HepG2 (cell line): ENCODE results near the gene CDC23. TPM values are rescaled to one million over a fixed set of nuclear protein-coding genes. Genes with fewer than 3 reads are reported as not detected.

Experiments used
- CBFB ChIP-seq: sonication (generic); formaldehyde crosslinking; IDR thresholded peaks from 2 replicates; pipeline ENCODE4 v1.4.0; 2020; ENCODE audit warnings: missing genetic modification reagents
- ERF ChIP-seq: IDR thresholded peaks from 2 replicates; pipeline ENCODE4 v1.6.1; 2018; ENCODE audit warnings: missing biosample characterization, missing genetic modification reagents
- FOXM1 ChIP-seq: sonication (generic); formaldehyde crosslinking; IDR thresholded peaks from 2 replicates; pipeline ENCODE4 v1.5.0; 2020; ENCODE audit warnings: missing genetic modification reagents
- MEF2D ChIP-seq: sonication (generic); formaldehyde crosslinking; IDR thresholded peaks from 2 replicates; pipeline ENCODE4 v1.5.1; 2020; ENCODE audit warnings: mild to moderate bottlenecking, missing genetic modification reagents
- MXD4 ChIP-seq: IDR thresholded peaks from 2 replicates; pipeline ENCODE4 v1.6.1; 2016; ENCODE audit warnings: mild to moderate bottlenecking, missing biosample characterization, missing genetic modification reagents
- PHF20 ChIP-seq: sonication (generic); formaldehyde crosslinking; IDR thresholded peaks from 2 replicates; pipeline ENCODE4 v1.5.0; 2020; ENCODE audit warnings: mild to moderate bottlenecking, missing genetic modification reagents
- SMAD9 ChIP-seq: sonication (generic); formaldehyde crosslinking; IDR thresholded peaks from 2 replicates; pipeline ENCODE4 v1.5.1; 2020; ENCODE audit warnings: mild to moderate bottlenecking, missing genetic modification reagents
- SRSF4 ChIP-seq: fragments of 200-400 bp; formaldehyde crosslinking; IDR thresholded peaks from one replicate; pipeline ENCODE4 v1.6.1; 2018; ENCODE audit warnings: mild to moderate bottlenecking, low read depth, low read length, moderate library complexity; ENCODE audit not compliant: poor library complexity, severe bottlenecking
- ZNF124 ChIP-seq: sonication (generic); formaldehyde crosslinking; IDR thresholded peaks from 2 replicates; pipeline ENCODE4 v1.4.0; 2020; ENCODE audit warnings: missing genetic modification reagents
- ZNF329 ChIP-seq: sonication (generic); formaldehyde crosslinking; IDR thresholded peaks from 2 replicates; pipeline ENCODE4 v1.9.0; 2021; ENCODE audit warnings: low read depth, mild to moderate bottlenecking, missing genetic modification reagents
- ZNF589 ChIP-seq: sonication (generic); formaldehyde crosslinking; conservative IDR thresholded peaks from 2 replicates; pipeline ENCODE4 v1.8.0; 2022; ENCODE audit warnings: mild to moderate bottlenecking, moderate library complexity, missing genetic modification reagents
- ZNF720 ChIP-seq: sonication (generic); formaldehyde crosslinking; IDR thresholded peaks from 2 replicates; pipeline ENCODE4 v1.4.0; 2020; ENCODE audit warnings: missing genetic modification reagents
- ZNF766 ChIP-seq: sonication (generic); formaldehyde crosslinking; IDR thresholded peaks from 2 replicates; pipeline ENCODE4 v1.5.0; 2020; ENCODE audit warnings: missing genetic modification reagents, borderline replicate concordance
- ZNF781 ChIP-seq: sonication (generic); formaldehyde crosslinking; IDR thresholded peaks from 2 replicates; pipeline ENCODE4 v1.5.1; 2020; ENCODE audit warnings: borderline replicate concordance, mild to moderate bottlenecking, missing genetic modification reagents; ENCODE audit errors: not compliant biosample characterization
- ZNF839 ChIP-seq: sonication (generic); formaldehyde crosslinking; IDR thresholded peaks from 2 replicates; pipeline ENCODE4 v1.4.0; 2020; ENCODE audit warnings: missing genetic modification reagents, mild to moderate bottlenecking, borderline replicate concordance
- ZSCAN30 ChIP-seq: sonication (generic); formaldehyde crosslinking; IDR thresholded peaks from 2 replicates; pipeline ENCODE4 v1.5.0; 2020; ENCODE audit warnings: mild to moderate bottlenecking, missing genetic modification reagents
- polyA plus RNA-seq, 8 experiments: library from polyadenylated mRNA; depleted of rRNA in 3 of 8; stranded (reverse) in 7 of 8; unstranded in 1 of 8; fragments of >200 nt; fragmentation: Illumina TruSeq in 4 of 8; extraction: Trizol in 4 of 8; gene quantifications; 2 replicates each; pipeline versions ENCODE4 v1.2.1 to v1.2.3, GENCODE V29; 2011 to 2016; ENCODE audit warnings: low read depth in 4 of 8, missing spikeins in 1 of 8, mixed read lengths in 1 of 8; ENCODE audit not compliant: insufficient read depth in 1 of 8
- total RNA-seq, 5 experiments: library from RNA; depleted of rRNA; stranded (reverse); fragments of >200 nt; fragmentation: Illumina TruSeq; extraction: Trizol; gene quantifications; 2 replicates each; pipeline ENCODE4 v1.2.3, GENCODE V29; 2016; ENCODE audit warnings: low read depth in 1 of 5
- TF ChIP-seq, protein P1 (sequence below): IDR thresholded peaks from 2 replicates; pipeline ENCODE4 v1.6.1; 2016
- TF ChIP-seq, protein P2 (sequence below): sonication (generic); formaldehyde crosslinking; IDR thresholded peaks from 2 replicates; pipeline ENCODE4 v1.4.0; 2020; ENCODE audit warnings: missing genetic modification reagents
- TF ChIP-seq, protein P3 (sequence below): sonication (generic); formaldehyde crosslinking; IDR thresholded peaks from 2 replicates; pipeline ENCODE4 v1.4.0; 2020; ENCODE audit warnings: missing genetic modification reagents
- TF ChIP-seq, protein P4 (sequence below): IDR thresholded peaks from 2 replicates; pipeline ENCODE4 v1.6.1; 2018; ENCODE audit warnings: missing genetic modification reagents
- TF ChIP-seq, protein P5 (sequence below): sonication (generic); formaldehyde crosslinking; IDR thresholded peaks from 2 replicates; pipeline ENCODE4 v1.9.0; 2022; ENCODE audit warnings: missing genetic modification reagents, mild to moderate bottlenecking, borderline replicate concordance
- TF ChIP-seq, protein P6 (sequence below): IDR thresholded peaks from 2 replicates; pipeline ENCODE4 v1.6.1; 2016; ENCODE audit warnings: missing genetic modification reagents, missing compliant biosample characterization

The CDC23 gene
- total and polyA plus RNA-seq, 2 of the 13 experiments (the other 11 are each of a cell fraction or from before 2014, with no cell fraction given): 38.3 to 47.7 TPM

DNA sequence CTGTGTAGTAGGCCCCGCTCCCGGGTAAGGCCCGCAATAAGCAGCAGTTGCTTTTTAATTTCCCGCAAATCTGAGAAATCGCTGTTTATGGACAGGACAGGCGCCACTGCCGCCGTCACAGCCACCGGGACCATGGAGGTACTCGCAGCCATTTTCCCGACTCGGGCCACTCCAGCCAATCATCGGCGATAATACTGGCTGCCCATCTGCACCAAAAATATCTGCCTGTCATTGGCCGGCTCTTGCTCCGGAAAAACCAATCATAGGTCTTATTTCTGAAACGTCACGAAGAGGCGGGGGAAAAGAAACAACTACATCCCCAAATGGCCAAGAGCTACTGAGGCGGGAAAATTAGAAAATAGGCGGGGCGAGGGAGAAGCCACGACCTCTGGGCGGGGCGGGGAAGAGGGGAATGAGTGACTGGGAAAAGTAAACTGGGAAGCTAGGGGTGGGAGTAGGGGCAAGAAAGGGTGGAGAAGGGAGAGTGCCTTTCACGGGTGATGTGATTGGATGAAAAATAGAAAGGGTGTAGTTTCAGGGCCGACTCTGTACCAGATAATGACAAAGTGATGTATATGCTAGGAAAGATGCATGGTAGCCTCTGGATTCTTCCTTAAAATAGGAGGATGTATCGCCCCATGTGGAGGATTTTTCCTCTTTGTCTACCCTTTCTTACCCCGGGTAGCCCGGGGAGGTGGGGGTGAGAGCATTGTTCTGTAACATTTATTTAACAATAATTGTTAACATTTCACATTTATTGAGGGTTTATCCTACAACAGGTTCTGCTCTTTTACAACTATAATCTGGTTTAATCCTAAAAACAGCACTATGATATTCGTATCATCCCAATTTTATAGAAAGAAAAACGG, at the start of gene CDC23 (continued):
- TF ChIP-seq, protein P1, sequence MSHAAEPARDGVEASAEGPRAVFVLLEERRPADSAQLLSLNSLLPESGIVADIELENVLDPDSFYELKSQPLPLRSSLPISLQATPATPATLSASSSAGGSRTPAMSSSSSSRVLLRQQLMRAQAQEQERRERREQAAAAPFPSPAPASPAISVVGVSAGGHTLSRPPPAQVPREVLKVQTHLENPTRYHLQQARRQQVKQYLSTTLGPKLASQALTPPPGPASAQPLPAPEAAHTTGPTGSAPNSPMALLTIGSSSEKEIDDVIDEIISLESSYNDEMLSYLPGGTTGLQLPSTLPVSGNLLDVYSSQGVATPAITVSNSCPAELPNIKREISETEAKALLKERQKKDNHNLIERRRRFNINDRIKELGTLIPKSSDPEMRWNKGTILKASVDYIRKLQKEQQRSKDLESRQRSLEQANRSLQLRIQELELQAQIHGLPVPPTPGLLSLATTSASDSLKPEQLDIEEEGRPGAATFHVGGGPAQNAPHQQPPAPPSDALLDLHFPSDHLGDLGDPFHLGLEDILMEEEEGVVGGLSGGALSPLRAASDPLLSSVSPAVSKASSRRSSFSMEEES (CRISPR knock-in tag): no peak
- TF ChIP-seq MEF2D: 0 out of 2 replicates have a peak, but pooled peaks have one; percentile 22
- no peak for TF ChIP-seq ZNF124 (CRISPR knock-in tag)
- no peak for TF ChIP-seq ZNF329 (CRISPR knock-in tag)
- TF ChIP-seq, protein P2, sequence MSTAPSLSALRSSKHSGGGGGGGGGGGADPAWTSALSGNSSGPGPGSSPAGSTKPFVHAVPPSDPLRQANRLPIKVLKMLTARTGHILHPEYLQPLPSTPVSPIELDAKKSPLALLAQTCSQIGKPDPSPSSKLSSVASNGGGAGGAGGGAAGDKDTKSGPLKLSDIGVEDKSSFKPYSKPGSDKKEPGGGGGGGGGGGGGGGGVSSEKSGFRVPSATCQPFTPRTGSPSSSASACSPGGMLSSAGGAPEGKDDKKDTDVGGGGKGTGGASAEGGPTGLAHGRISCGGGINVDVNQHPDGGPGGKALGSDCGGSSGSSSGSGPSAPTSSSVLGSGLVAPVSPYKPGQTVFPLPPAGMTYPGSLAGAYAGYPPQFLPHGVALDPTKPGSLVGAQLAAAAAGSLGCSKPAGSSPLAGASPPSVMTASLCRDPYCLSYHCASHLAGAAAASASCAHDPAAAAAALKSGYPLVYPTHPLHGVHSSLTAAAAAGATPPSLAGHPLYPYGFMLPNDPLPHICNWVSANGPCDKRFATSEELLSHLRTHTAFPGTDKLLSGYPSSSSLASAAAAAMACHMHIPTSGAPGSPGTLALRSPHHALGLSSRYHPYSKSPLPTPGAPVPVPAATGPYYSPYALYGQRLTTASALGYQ (CRISPR knock-in tag): no peak
- TF ChIP-seq ZNF766 (CRISPR knock-in tag): no peak
- no peak for TF ChIP-seq FOXM1
- TF ChIP-seq, protein P3, sequence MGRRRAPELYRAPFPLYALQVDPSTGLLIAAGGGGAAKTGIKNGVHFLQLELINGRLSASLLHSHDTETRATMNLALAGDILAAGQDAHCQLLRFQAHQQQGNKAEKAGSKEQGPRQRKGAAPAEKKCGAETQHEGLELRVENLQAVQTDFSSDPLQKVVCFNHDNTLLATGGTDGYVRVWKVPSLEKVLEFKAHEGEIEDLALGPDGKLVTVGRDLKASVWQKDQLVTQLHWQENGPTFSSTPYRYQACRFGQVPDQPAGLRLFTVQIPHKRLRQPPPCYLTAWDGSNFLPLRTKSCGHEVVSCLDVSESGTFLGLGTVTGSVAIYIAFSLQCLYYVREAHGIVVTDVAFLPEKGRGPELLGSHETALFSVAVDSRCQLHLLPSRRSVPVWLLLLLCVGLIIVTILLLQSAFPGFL (CRISPR knock-in tag): no peak
- TF ChIP-seq, protein P4, sequence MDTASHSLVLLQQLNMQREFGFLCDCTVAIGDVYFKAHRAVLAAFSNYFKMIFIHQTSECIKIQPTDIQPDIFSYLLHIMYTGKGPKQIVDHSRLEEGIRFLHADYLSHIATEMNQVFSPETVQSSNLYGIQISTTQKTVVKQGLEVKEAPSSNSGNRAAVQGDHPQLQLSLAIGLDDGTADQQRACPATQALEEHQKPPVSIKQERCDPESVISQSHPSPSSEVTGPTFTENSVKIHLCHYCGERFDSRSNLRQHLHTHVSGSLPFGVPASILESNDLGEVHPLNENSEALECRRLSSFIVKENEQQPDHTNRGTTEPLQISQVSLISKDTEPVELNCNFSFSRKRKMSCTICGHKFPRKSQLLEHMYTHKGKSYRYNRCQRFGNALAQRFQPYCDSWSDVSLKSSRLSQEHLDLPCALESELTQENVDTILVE (CRISPR knock-in tag): no peak; the same call in 1 of the 2 replicates
- TF ChIP-seq MXD4 (CRISPR knock-in tag): peak; percentile 80
- TF ChIP-seq SRSF4: no peak
- TF ChIP-seq, protein P5, sequence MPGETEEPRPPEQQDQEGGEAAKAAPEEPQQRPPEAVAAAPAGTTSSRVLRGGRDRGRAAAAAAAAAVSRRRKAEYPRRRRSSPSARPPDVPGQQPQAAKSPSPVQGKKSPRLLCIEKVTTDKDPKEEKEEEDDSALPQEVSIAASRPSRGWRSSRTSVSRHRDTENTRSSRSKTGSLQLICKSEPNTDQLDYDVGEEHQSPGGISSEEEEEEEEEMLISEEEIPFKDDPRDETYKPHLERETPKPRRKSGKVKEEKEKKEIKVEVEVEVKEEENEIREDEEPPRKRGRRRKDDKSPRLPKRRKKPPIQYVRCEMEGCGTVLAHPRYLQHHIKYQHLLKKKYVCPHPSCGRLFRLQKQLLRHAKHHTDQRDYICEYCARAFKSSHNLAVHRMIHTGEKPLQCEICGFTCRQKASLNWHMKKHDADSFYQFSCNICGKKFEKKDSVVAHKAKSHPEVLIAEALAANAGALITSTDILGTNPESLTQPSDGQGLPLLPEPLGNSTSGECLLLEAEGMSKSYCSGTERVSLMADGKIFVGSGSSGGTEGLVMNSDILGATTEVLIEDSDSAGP (CRISPR knock-in tag): peak; percentile 65; the same call in 1 of the 2 replicates
- TF ChIP-seq ZNF781: peak; percentile 64
- peak; percentile 89 for TF ChIP-seq PHF20 (CRISPR knock-in tag)
- peak; percentile 43; the same call in 1 of the 2 replicates for TF ChIP-seq SMAD9
- peak; percentile 44; the same call in 1 of the 2 replicates for TF ChIP-seq ZNF839
- no peak for TF ChIP-seq ERF
- TF ChIP-seq, protein P6, sequence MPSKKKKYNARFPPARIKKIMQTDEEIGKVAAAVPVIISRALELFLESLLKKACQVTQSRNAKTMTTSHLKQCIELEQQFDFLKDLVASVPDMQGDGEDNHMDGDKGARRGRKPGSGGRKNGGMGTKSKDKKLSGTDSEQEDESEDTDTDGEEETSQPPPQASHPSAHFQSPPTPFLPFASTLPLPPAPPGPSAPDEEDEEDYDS (CRISPR knock-in tag): peak; percentile 71
- no peak for TF ChIP-seq ZSCAN30
- TF ChIP-seq CBFB (CRISPR knock-in tag): peak; percentile 6; the same call in 1 of the 2 replicates
- no peak; the same call in 1 of the 2 replicates for TF ChIP-seq ZNF589 (CRISPR knock-in tag)
- TF ChIP-seq ZNF720 (CRISPR knock-in tag): no peak
